ENCODE measurements around the gene LY6G6D. TPM values are rescaled to one million over a fixed set of nuclear protein-coding genes. Genes with fewer than 3 reads are reported as not detected.
A peak's percentile ranks its signal among the peaks of the same experiment; 100 is the strongest.

Gene LY6G6D
- total and polyA plus RNA-seq, 2 of the 13 experiments (the other 11 are each of a cell fraction or from before 2014, with no cell fraction given), result not detected

- TF ChIP-seq, protein P1, sequence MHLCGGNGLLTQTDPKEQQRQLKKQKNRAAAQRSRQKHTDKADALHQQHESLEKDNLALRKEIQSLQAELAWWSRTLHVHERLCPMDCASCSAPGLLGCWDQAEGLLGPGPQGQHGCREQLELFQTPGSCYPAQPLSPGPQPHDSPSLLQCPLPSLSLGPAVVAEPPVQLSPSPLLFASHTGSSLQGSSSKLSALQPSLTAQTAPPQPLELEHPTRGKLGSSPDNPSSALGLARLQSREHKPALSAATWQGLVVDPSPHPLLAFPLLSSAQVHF (CRISPR knock-in tag; IDR thresholded peaks at IDR 0.05), result no peak
- peak in 1 of 2 experiments; percentile 74; a peak in 2 of 4 replicates for TF ChIP-seq POLR2A (IDR thresholded peaks at IDR 0.05; ENCODE audit: insufficient read depth in 1 of 2, low read depth in 2 of 2, low read length in 2 of 2)
- TF ChIP-seq CEBPB (IDR thresholded peaks at IDR 0.05; ENCODE audit: borderline replicate concordance, low read depth, low read length), result no peak
- TF ChIP-seq ZNF44 (CRISPR knock-in tag; IDR thresholded peaks at IDR 0.05), result no peak
- TF ChIP-seq ZNF567 (CRISPR knock-in tag; IDR thresholded peaks at IDR 0.05; ENCODE audit: borderline replicate concordance), result no peak; the same call in 1 of the 2 replicates
- peak; percentile 40; the same call in 1 of the 2 replicates for TF ChIP-seq NCOA2 (CRISPR knock-in tag; IDR thresholded peaks at IDR 0.05)
- peak; percentile 53; the same call in 1 of the 2 replicates for TF ChIP-seq ZNF792 (CRISPR knock-in tag; IDR thresholded peaks at IDR 0.05)
- TF ChIP-seq ZBTB7A (CRISPR knock-in tag; IDR thresholded peaks at IDR 0.05), result peak; percentile 80
- TF ChIP-seq HNF1A (IDR thresholded peaks at IDR 0.05; ENCODE audit: low read depth), result no peak; the same call in 1 of the 2 replicates
- peak; percentile 14; the same call in 1 of the 2 replicates for TF ChIP-seq HNF1A (CRISPR knock-in tag; IDR thresholded peaks at IDR 0.05; ENCODE audit: borderline replicate concordance)
- TF ChIP-seq DNMT1 (CRISPR knock-in tag; IDR thresholded peaks at IDR 0.05), result peak; percentile 12; the same call in 1 of the 2 replicates
- TF ChIP-seq RAD21 (CRISPR knock-in tag; IDR thresholded peaks at IDR 0.05), result peak; percentile 99
- TF ChIP-seq MTA1 (CRISPR knock-in tag; IDR thresholded peaks at IDR 0.05; ENCODE audit: borderline replicate concordance), result no peak; the same call in 1 of the 2 replicates
- TF ChIP-seq, protein P2, sequence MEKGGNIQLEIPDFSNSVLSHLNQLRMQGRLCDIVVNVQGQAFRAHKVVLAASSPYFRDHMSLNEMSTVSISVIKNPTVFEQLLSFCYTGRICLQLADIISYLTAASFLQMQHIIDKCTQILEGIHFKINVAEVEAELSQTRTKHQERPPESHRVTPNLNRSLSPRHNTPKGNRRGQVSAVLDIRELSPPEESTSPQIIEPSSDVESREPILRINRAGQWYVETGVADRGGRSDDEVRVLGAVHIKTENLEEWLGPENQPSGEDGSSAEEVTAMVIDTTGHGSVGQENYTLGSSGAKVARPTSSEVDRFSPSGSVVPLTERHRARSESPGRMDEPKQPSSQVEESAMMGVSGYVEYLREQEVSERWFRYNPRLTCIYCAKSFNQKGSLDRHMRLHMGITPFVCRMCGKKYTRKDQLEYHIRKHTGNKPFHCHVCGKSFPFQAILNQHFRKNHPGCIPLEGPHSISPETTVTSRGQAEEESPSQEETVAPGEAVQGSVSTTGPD (CRISPR knock-in tag; IDR thresholded peaks at IDR 0.05), result no peak
- TF ChIP-seq, protein P3, sequence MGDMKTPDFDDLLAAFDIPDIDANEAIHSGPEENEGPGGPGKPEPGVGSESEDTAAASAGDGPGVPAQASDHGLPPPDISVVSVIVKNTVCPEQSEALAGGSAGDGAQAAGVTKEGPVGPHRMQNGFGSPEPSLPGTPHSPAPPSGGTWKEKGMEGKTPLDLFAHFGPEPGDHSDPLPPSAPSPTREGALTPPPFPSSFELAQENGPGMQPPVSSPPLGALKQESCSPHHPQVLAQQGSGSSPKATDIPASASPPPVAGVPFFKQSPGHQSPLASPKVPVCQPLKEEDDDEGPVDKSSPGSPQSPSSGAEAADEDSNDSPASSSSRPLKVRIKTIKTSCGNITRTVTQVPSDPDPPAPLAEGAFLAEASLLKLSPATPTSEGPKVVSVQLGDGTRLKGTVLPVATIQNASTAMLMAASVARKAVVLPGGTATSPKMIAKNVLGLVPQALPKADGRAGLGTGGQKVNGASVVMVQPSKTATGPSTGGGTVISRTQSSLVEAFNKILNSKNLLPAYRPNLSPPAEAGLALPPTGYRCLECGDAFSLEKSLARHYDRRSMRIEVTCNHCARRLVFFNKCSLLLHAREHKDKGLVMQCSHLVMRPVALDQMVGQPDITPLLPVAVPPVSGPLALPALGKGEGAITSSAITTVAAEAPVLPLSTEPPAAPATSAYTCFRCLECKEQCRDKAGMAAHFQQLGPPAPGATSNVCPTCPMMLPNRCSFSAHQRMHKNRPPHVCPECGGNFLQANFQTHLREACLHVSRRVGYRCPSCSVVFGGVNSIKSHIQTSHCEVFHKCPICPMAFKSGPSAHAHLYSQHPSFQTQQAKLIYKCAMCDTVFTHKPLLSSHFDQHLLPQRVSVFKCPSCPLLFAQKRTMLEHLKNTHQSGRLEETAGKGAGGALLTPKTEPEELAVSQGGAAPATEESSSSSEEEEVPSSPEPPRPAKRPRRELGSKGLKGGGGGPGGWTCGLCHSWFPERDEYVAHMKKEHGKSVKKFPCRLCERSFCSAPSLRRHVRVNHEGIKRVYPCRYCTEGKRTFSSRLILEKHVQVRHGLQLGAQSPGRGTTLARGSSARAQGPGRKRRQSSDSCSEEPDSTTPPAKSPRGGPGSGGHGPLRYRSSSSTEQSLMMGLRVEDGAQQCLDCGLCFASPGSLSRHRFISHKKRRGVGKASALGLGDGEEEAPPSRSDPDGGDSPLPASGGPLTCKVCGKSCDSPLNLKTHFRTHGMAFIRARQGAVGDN (CRISPR knock-in tag; IDR thresholded peaks at IDR 0.05), result no peak; the same call in 1 of the 2 replicates
- TF ChIP-seq HDAC2 (CRISPR knock-in tag; IDR thresholded peaks at IDR 0.05), result peak; percentile 58; the same call in 1 of the 2 replicates
- TF ChIP-seq, protein P4, sequence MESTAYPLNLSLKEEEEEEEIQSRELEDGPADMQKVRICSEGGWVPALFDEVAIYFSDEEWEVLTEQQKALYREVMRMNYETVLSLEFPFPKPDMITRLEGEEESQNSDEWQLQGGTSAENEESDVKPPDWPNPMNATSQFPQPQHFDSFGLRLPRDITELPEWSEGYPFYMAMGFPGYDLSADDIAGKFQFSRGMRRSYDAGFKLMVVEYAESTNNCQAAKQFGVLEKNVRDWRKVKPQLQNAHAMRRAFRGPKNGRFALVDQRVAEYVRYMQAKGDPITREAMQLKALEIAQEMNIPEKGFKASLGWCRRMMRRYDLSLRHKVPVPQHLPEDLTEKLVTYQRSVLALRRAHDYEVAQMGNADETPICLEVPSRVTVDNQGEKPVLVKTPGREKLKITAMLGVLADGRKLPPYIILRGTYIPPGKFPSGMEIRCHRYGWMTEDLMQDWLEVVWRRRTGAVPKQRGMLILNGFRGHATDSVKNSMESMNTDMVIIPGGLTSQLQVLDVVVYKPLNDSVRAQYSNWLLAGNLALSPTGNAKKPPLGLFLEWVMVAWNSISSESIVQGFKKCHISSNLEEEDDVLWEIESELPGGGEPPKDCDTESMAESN (CRISPR knock-in tag; conservative IDR thresholded peaks at IDR 0.05), result no peak; the same call in 1 of the 2 replicates
- TF ChIP-seq BRD4 (CRISPR knock-in tag; IDR thresholded peaks at IDR 0.05), result peak; percentile 38; the same call in 1 of the 2 replicates
These were observed 14.4 kb downstream of the LY6G6D start (continued) for GRCh38 chr6:31729515-31729978.

Data from HepG2 (cell line).